Esophagus muscularis mucosa (tissue), 3 donors: ENCODE data around the gene PDE4D.

Source experiments
- EP300 ChIP-seq: sonication (generic); formaldehyde crosslinking; IDR thresholded peaks from one replicate; pipeline ENCODE4 v1.6.1; 2017; ENCODE audit warnings: antibody characterized with exemption
- TF ChIP-seq, protein P1 (sequence below), 3 experiments: fragments of 200-600 bp in 2 of 3; fragments of 450-650 bp in 1 of 3; sonication (generic) in 2 of 3; IDR thresholded peaks; one replicate each; pipeline ENCODE4 v1.5.1; 2017 to 2019; ENCODE audit warnings: antibody characterized with exemption in 3 of 3, mild to moderate bottlenecking in 2 of 3, moderate library complexity in 1 of 3

DNA sequence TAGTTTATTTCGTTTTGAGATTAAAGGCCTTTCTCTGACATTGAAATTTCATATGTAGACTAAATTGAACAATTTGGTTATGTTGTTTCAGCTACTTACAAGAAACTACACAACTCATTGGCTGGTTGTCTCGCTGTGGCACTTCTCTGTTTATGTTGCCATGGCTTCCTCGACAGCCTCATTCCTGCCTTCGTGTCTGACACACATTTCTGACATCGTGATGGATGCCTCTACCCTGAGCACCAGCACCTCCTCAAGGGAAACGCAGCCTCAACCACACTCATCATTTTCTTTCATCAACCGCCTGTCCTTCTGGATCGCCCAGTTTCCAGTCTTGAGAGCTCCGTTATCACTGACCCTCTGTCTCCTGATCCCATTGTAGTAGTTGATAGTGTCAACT, 562.8 kb downstream of the PDE4D start:
- TF ChIP-seq, protein P1, sequence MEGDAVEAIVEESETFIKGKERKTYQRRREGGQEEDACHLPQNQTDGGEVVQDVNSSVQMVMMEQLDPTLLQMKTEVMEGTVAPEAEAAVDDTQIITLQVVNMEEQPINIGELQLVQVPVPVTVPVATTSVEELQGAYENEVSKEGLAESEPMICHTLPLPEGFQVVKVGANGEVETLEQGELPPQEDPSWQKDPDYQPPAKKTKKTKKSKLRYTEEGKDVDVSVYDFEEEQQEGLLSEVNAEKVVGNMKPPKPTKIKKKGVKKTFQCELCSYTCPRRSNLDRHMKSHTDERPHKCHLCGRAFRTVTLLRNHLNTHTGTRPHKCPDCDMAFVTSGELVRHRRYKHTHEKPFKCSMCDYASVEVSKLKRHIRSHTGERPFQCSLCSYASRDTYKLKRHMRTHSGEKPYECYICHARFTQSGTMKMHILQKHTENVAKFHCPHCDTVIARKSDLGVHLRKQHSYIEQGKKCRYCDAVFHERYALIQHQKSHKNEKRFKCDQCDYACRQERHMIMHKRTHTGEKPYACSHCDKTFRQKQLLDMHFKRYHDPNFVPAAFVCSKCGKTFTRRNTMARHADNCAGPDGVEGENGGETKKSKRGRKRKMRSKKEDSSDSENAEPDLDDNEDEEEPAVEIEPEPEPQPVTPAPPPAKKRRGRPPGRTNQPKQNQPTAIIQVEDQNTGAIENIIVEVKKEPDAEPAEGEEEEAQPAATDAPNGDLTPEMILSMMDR (IDR thresholded peaks at IDR 0.05): no peak
- TF ChIP-seq EP300: no peak
